Testis (tissue), 2 donors: ENCODE data around the gene DHDDS.

Source experiments
- CTCF ChIP-seq, 3 experiments: fragments of 450-650 bp in 2 of 3; fragments of 200-600 bp in 1 of 3; sonication (generic) in 1 of 3; IDR thresholded peaks; one replicate each; pipeline ENCODE4 v1.5.1; 2016 to 2019; ENCODE audit warnings: antibody characterized with exemption in 3 of 3, mild to moderate bottlenecking in 2 of 3, moderate library complexity in 1 of 3
- POLR2A ChIP-seq: fragments of 450-650 bp; IDR thresholded peaks from one replicate; pipeline ENCODE4 v1.6.1; 2017; ENCODE audit warnings: antibody characterized with exemption, mild to moderate bottlenecking, moderate library complexity

- no peak for TF ChIP-seq CTCF (IDR thresholded peaks at IDR 0.05)
- TF ChIP-seq POLR2A = no peak
Measured at GRCh38 chr1:26440259-26440658, 8.1 kb downstream of the DHDDS start.
